T-cell (primary cell): Measurements from ENCODE around the gene SLC24A4. TPM values are rescaled to one million over a fixed set of nuclear protein-coding genes. Genes with fewer than 3 reads are reported as not detected.
A peak's percentile ranks its signal among the peaks of the same experiment; 100 is the strongest.

ENCODE experiments used
- ATAC-seq, 4 experiments: fragments of 200-7000 bp in 3 of 4; fragments of 150-1000 bp in 1 of 4; cut with Tn5 transposase; replicated peaks in 1 of 4; 1 replicate in 3 of 4; 2 replicates in 1 of 4; pipeline ENCODE4 v1.10.0; 2021; ENCODE audit warnings: moderate library complexity in 3 of 4, mild to moderate bottlenecking in 2 of 4, moderate number of reproducible peaks in 1 of 4
- CTCF ChIA-PET, 2 donors: fragments of 300-600 bp; sonication (Branson Sonifier 250); formaldehyde crosslinking; loops; one replicate each; lab custom pipeline; 2022; ENCODE audit warnings: antibody characterized with exemption in 2 of 2; lab: Charles Lee
- POLR2A ChIA-PET, 2 donors: fragments of 300-600 bp; sonication (Branson Sonifier 250); formaldehyde crosslinking; loops; one replicate each; lab custom pipeline; 2022; ENCODE audit warnings: antibody characterized with exemption in 2 of 2; lab: Charles Lee
- DNase-seq, 35 experiments: peaks; one replicate each; pipeline versions ENCODE4 v3.0.0 to v3.0.0-alpha.2; 2013 to 2023
- H3K27ac ChIP-seq: one replicate; pipeline ENCODE4 v1.5.1; 2013; ENCODE audit warnings: low read length
- H3K27me3 ChIP-seq, 2 experiments: replicated peaks in 1 of 2; 1 replicate in 1 of 2; 2 replicates in 1 of 2; pipeline versions ENCODE4 v1.6.1 to v1.7.0; 2013; ENCODE audit warnings: low read length in 1 of 2, mixed read lengths in 1 of 2; ENCODE audit not compliant: control insufficient read depth in 2 of 2, insufficient read depth in 2 of 2; ENCODE audit errors: extremely low read depth in 1 of 2
- H3K36me3 ChIP-seq, 2 donors: 1 replicate in 1 of 2; 2 replicates in 1 of 2; pipeline versions ENCODE4 v1.6.1 to v1.7.0; 2013; ENCODE audit warnings: low read length in 1 of 2; ENCODE audit not compliant: control insufficient read depth in 2 of 2, insufficient read depth in 1 of 2; ENCODE audit errors: extremely low read depth in 1 of 2
- H3K4me1 ChIP-seq, 2 experiments: 1 replicate in 1 of 2; 2 replicates in 1 of 2; pipeline versions ENCODE4 v1.6.1 to v1.7.0; 2013; ENCODE audit warnings: low read length in 2 of 2, mixed read lengths in 1 of 2; ENCODE audit not compliant: insufficient read depth in 2 of 2, control insufficient read depth in 1 of 2; ENCODE audit errors: extremely low read depth in 1 of 2
- H3K4me3 ChIP-seq, 2 donors: 1 replicate in 1 of 2; 2 replicates in 1 of 2; pipeline versions ENCODE4 v1.5.1 to v1.7.0; 2013; ENCODE audit warnings: mild to moderate bottlenecking in 2 of 2, low read length in 1 of 2, moderate library complexity in 1 of 2; ENCODE audit not compliant: control insufficient read depth in 1 of 2; ENCODE audit errors: extremely low read depth in 1 of 2
- H3K9me3 ChIP-seq: 2 replicates; pipeline ENCODE4 v1.7.0; 2013
- H3K27ac Mint-ChIP-seq, 2 donors: one replicate each; pipeline ENCODE4 v1.8.0; 2020 to 2021; ENCODE audit warnings: mild to moderate bottlenecking in 2 of 2, mixed read lengths in 2 of 2
- H3K27me3 Mint-ChIP-seq, 2 donors: one replicate each; pipeline ENCODE4 v1.8.0; 2021 to 2022; ENCODE audit warnings: mixed read lengths in 2 of 2
- H3K36me3 Mint-ChIP-seq: one replicate; pipeline ENCODE4 v1.8.0; 2021; ENCODE audit warnings: mixed read lengths
- H3K4me1 Mint-ChIP-seq, 3 donors: one replicate each; pipeline ENCODE4 v1.8.0; 2020 to 2022; ENCODE audit warnings: mixed read lengths in 3 of 3, mild to moderate bottlenecking in 1 of 3
- H3K4me3 Mint-ChIP-seq, 3 donors: one replicate each; pipeline ENCODE4 v1.8.0; 2020 to 2022; ENCODE audit warnings: mild to moderate bottlenecking in 3 of 3, mixed read lengths in 3 of 3, moderate library complexity in 3 of 3
- H3K9me3 Mint-ChIP-seq, 3 donors: one replicate each; pipeline ENCODE4 v1.8.0; 2020 to 2022; ENCODE audit warnings: mixed read lengths in 3 of 3
- WGBS: methylation state at CpG from one replicate; pipeline ENCODE4 v1.1.5; 2013; ENCODE audit warnings: missing lambda C conversion rate; ENCODE audit not compliant: insufficient coverage; 5-methylcytosine and 5-hydroxymethylcytosine counted together
- total RNA-seq, 35 experiments: library from RNA in 6 of 35; stranded (reverse) in 6 of 35; fragments of 120-200 nt in 1 of 35; gene quantifications; one replicate each; pipeline versions ENCODE4 v1.2.1 to v1.2.4 and lab custom pipeline; 2013 to 2026

Gene SLC24A4
- total RNA-seq, 5 donors from 2014 or later (not counting 1 experiment from before 2014, with no cell fraction given): 0.14 to 0.15 TPM; not detected in 3

DNA sequence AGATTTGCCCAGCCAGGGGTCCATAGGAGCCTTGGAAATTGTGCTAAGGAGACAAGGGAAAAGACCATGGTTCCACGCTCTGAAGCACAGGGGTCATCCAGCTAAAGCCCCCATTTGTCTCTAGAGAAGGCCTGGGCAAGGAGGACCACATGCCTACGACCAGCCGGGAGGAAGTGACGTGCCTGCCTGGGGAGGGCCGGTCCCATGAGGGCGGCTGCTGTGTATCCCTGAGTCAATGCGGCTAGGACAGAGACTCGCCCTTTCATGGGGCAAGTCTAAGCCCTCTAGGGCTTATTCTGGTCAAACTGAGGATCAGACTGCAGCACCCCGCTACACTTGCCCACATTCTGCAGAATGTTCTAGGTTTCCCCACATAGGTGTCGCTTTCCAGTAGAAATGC, 170.1 kb downstream of the SLC24A4 start:
- Mint-ChIP-seq H3K36me3 (no peaks in the 10 kb centered on the region), H3K4me1 (no peaks in the 10 kb centered on the region), H3K4me3 (no peak overlapping the region), H3K9me3 (no peaks in the 10 kb centered on the region), H3K27ac (no peak overlapping the region), H3K27me3 (no peaks in the 10 kb centered on the region)
- CTCF ChIA-PET: no interaction called here
- ATAC-seq (no peak), DNase-seq (no peak)
- 91% methylated on average over 10 of the region's 10 CpGs for WGBS
- peaks cover 0 to 2% of the 10 kb centered on the region in 2 experiments for H3K4me1 ChIP-seq
- POLR2A ChIA-PET: no interaction called here
- no peaks in the 10 kb centered on the region for H3K9me3 ChIP-seq
- no peaks in the 10 kb centered on the region for H3K36me3 ChIP-seq
- H3K27me3 ChIP-seq: peaks cover 0 to 14% of the 10 kb centered on the region in 2 experiments
- H3K27ac ChIP-seq: no peak overlapping the region
- H3K4me3 ChIP-seq: no peak overlapping the region

DNA sequence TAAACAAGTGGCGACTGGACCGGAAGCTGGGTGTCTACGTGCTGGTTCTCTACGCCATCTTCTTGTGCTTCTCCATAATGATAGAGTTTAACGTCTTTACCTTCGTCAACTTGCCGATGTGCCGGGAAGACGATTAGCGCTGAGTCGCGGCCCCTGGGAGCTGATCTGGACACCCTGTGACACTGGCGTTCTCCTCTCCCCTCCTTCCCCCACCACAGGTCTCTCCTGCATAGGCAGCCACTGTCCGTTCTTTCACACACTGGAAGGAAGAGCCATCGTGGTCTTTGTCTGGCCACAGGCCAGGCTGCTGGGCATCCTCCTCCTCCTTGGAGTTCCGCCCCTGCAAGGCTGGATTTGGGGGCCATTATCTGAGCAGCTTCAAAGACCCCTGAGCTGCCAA, 170.5 kb downstream of the SLC24A4 start:
- no peak overlapping the region for H3K27ac ChIP-seq
- POLR2A ChIA-PET: no interaction called here
- H3K36me3 ChIP-seq: no peaks in the 10 kb centered on the region
- H3K4me3 ChIP-seq: no peak overlapping the region
- H3K4me1 ChIP-seq: peaks cover 0 to 2% of the 10 kb centered on the region in 2 experiments
- no peak overlapping the region for H3K4me3 Mint-ChIP-seq
- no peak overlapping the region for H3K27ac Mint-ChIP-seq
- H3K4me1 Mint-ChIP-seq: no peaks in the 10 kb centered on the region
- DNase-seq (no peak), ATAC-seq (no peak)
- CTCF ChIA-PET: no interaction called here
- no peaks in the 10 kb centered on the region for H3K9me3 ChIP-seq
- 96% methylated on average over 16 of the region's 16 CpGs for WGBS
- no peaks in the 10 kb centered on the region for H3K27me3 Mint-ChIP-seq
- H3K36me3 Mint-ChIP-seq: no peaks in the 10 kb centered on the region
- peaks cover 0 to 15% of the 10 kb centered on the region in 2 experiments for H3K27me3 ChIP-seq
- no peaks in the 10 kb centered on the region for H3K9me3 Mint-ChIP-seq

DNA sequence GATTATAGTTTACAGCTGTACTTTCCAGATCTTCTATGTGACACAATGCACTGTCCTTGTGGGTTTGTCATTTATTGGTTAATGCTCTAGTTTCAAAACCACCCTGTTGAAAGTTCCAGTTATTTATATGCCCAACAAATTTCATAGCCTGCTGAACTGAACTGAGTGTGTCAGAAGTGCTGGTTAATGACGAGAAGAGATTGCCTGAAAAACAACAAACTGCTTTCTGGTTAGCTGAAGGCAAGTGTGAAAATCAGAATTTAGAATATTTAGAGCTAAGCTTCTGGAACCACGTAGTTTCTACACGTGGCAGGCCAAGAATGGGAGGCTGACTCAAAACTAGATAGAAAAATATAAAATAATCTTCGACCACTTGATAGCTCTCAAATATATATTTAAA, 171.5 kb downstream of the SLC24A4 start:
- Mint-ChIP-seq H3K9me3 (no peaks in the 10 kb centered on the region), H3K27me3 (no peaks in the 10 kb centered on the region), H3K36me3 (no peaks in the 10 kb centered on the region), H3K4me1 (no peaks in the 10 kb centered on the region), H3K27ac (no peak overlapping the region), H3K4me3 (no peak overlapping the region)
- POLR2A ChIA-PET: no interaction called here
- WGBS: no CpG with 5 or more reads among the region's 4 CpGs
- ATAC-seq: no peak
- Histone ChIP-seq H3K4me1 (peaks cover 0 to 2% of the 10 kb centered on the region in 2 experiments), H3K4me3 (no peak overlapping the region), H3K27ac (no peak overlapping the region), H3K9me3 (no peaks in the 10 kb centered on the region), H3K27me3 (peaks cover 0 to 10% of the 10 kb centered on the region in 2 experiments), H3K36me3 (no peaks in the 10 kb centered on the region)
- DNase-seq: no peak
- CTCF ChIA-PET: no interaction called here

DNA sequence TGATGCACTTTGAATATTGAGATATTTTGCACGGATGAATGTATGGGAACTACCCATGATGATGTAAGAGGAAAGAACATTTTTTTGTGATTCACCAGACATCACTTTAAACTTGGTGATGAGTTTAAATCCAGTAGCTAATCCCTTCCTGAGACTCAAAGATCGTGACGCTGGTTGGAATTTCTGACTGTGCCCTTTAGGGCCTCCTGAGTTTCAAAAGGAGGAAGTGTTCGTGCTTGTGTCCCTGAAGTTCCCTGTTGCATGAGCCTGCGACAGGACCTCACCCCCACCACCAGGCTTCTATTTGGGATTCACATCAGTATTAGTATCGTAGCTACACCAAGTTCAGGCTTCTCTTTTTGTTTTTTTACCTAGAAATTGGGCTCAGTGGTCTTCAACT, 172.1 kb downstream of the SLC24A4 start:
- H3K4me1 ChIP-seq: peaks cover 0 to 2% of the 10 kb centered on the region in 2 experiments
- H3K36me3 ChIP-seq: no peaks in the 10 kb centered on the region
- H3K36me3 Mint-ChIP-seq: no peaks in the 10 kb centered on the region
- POLR2A ChIA-PET: no interaction called here
- no peak overlapping the region for H3K27ac ChIP-seq
- peak in 1 of 35 experiments; percentile 25 for DNase-seq
- no peak overlapping the region for H3K27ac Mint-ChIP-seq
- peaks cover 0 to 7% of the 10 kb centered on the region in 2 experiments for H3K27me3 ChIP-seq
- 84% methylated on average over 3 of the region's 6 CpGs for WGBS
- H3K9me3 Mint-ChIP-seq: no peaks in the 10 kb centered on the region
- H3K4me3 ChIP-seq: no peak overlapping the region
- no peaks in the 10 kb centered on the region for H3K4me1 Mint-ChIP-seq
- CTCF ChIA-PET: interaction anchor here in 1 of 2 donors (0.6 kb wide), 1 partner anchor 16 kb away, joined by 3 read pairs; no protein-coding TSS in a partner anchor
- H3K4me3 Mint-ChIP-seq: no peak overlapping the region
- H3K9me3 ChIP-seq: no peaks in the 10 kb centered on the region
- H3K27me3 Mint-ChIP-seq: no peaks in the 10 kb centered on the region
- ATAC-seq: no peak

- no peak overlapping the region for H3K4me3 Mint-ChIP-seq
- DNase-seq (no peak), ATAC-seq (no peak)
- Histone ChIP-seq H3K27me3 (peaks cover 0 to 10% of the 10 kb centered on the region in 2 experiments), H3K9me3 (no peaks in the 10 kb centered on the region), H3K4me1 (peaks cover 0 to 2% of the 10 kb centered on the region in 2 experiments), H3K36me3 (no peaks in the 10 kb centered on the region), H3K27ac (no peak overlapping the region), H3K4me3 (no peak overlapping the region)
- H3K9me3 Mint-ChIP-seq: no peaks in the 10 kb centered on the region
- ChIA-PET POLR2A (interaction anchor here in 1 of 2 donors (0.6 kb wide), 1 partner anchor 9 kb away, joined by 3 read pairs; no protein-coding TSS in a partner anchor), CTCF (no interaction called here)
- no peaks in the 10 kb centered on the region for H3K36me3 Mint-ChIP-seq
- H3K27ac Mint-ChIP-seq: no peak overlapping the region
- no peaks in the 10 kb centered on the region for H3K4me1 Mint-ChIP-seq
- WGBS: 38% methylated on average over 2 of the region's 6 CpGs
- H3K27me3 Mint-ChIP-seq: no peaks in the 10 kb centered on the region
Observed at GRCh38 chr14:92496191-92496857, 173.4 kb downstream of the SLC24A4 start.

DNA sequence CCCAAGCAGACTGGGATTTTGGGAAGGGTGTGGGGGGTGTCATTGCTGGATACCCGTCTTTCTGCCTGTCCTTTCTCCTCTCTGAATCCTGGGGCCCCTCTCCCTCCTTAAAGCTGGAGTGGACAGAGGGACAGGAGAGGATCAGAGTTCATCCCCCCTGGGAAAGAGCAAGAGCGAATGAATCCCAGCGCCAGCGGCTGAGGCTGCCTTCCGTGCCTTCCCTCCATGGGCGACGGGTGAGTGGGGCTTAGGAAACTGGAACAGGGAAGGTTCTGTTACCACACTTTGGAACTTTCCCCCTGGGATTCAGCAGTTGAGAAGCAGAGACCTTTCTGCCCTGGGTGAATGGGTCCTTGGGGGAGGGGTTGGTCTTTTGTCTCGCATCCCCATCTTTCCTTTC, 174.4 kb downstream of the SLC24A4 start:
- CTCF ChIA-PET: no interaction called here
- no peaks in the 10 kb centered on the region for H3K27me3 Mint-ChIP-seq
- peaks cover 0 to 10% of the 10 kb centered on the region in 2 experiments for H3K27me3 ChIP-seq
- H3K36me3 ChIP-seq: no peaks in the 10 kb centered on the region
- H3K4me1 Mint-ChIP-seq: no peaks in the 10 kb centered on the region
- H3K4me3 ChIP-seq: no peak overlapping the region
- no peak overlapping the region for H3K27ac ChIP-seq
- H3K36me3 Mint-ChIP-seq: no peaks in the 10 kb centered on the region
- WGBS: 95% methylated on average over 4 of the region's 8 CpGs
- H3K9me3 Mint-ChIP-seq: no peaks in the 10 kb centered on the region
- H3K4me3 Mint-ChIP-seq: no peak overlapping the region
- H3K4me1 ChIP-seq: peaks cover 0 to 2% of the 10 kb centered on the region in 2 experiments
- no peak overlapping the region for H3K27ac Mint-ChIP-seq
- no peak for ATAC-seq
- no peak for DNase-seq
- POLR2A ChIA-PET: no interaction called here
- H3K9me3 ChIP-seq: no peaks in the 10 kb centered on the region
